NCI-H1048 (cell line): Measurements from ENCODE around the gene UNC13D.

ENCODE experiments used
- DNase-seq: peaks from one replicate; lab custom pipeline; 2025; lab: John Stamatoyannopoulos, UW

UNC13D gene

GRCh38 chr17:75834279-75834920, 9.8 kb downstream of the UNC13D start:
- DNase-seq, result no peak

DNA sequence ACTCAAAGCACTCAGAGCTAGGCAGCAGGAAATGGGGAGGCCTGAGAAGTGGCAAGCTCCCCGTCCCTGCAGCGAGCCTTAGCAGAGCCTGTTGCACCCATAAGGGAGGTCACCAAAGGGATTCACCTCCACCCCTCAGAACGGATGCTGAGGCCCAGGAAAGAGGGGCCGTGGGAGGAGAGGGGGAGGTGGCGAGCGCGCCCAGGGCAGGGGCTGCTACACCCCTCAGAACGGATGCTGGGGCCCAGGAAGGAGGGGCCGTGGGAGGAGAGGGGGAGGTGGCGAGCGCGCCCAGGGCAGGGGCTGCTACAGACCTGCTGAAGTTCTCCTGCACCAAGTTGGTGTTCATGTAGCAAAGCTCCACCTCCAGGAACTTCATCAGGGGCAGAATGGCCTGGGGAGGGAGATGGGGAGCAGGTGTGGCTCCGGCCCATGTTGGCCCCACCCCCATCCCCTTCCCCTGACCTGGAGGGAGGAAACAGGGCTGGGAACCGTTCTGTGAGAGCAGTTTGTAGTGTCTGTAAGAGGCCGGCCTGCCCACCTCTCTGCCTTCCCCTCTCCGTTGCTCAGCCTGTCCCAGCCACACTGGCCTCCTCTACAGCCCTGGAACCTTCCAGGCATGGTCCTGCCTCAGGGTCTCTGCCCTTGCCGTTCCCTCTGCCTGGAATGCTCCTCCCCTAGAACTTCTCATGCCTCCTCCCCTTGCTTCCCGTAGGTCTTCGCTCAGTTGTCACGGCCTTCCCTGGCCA, 11.4 kb downstream of the UNC13D start:
- DNase-seq, result no peak

DNA sequence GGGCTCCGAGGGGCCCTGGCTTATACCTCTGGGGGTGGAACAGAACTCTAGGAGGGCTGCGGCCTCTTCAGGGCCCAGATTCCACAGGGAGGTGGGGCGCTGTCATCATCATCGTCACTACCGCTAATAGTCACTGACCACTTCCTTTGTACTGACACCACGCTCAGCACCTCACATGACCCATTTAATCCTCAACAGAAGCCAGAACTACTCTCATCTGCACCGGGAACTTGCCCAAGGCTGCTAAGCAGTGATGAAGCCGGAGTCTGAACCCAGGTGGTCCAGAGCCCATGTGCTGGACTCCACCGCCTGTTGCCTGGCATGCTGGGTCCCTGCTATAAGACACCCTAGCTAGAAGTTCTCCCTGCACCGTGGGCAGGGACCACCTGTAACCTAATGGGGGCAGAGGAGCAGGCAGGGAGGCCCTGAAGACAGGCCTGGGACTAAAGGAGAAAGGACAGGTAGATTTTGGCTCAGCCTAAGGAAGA, 12.0 kb downstream of the UNC13D start:
- DNase-seq, result no peak

DNA sequence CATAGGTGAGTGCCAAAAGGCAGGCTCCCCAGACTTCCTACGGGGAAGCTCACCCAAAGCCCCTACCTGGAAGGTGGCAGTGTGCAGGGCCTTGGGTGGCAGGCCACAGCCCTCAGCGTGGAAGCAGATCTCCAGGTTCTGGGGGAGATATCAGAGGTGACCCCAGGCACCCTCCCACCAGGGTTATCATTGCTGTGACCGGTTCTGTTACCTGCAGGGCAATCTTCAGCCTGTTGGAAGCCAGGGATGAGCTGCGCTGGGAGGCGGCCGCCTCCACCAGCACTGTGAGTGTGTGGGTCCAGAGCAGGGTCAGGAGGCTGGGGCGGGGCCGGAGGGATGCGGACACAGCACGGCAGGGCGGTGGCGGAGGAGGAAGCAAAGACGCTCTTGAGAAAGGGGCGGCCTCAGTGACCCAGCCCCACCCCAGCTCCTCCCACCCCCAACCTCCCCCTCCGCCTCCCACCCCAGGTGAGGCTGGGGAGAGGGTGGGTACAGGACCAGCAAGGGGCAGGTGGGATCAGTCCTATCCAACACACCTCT, 13.1 kb downstream of the UNC13D start:
- DNase-seq, result no peak

DNA sequence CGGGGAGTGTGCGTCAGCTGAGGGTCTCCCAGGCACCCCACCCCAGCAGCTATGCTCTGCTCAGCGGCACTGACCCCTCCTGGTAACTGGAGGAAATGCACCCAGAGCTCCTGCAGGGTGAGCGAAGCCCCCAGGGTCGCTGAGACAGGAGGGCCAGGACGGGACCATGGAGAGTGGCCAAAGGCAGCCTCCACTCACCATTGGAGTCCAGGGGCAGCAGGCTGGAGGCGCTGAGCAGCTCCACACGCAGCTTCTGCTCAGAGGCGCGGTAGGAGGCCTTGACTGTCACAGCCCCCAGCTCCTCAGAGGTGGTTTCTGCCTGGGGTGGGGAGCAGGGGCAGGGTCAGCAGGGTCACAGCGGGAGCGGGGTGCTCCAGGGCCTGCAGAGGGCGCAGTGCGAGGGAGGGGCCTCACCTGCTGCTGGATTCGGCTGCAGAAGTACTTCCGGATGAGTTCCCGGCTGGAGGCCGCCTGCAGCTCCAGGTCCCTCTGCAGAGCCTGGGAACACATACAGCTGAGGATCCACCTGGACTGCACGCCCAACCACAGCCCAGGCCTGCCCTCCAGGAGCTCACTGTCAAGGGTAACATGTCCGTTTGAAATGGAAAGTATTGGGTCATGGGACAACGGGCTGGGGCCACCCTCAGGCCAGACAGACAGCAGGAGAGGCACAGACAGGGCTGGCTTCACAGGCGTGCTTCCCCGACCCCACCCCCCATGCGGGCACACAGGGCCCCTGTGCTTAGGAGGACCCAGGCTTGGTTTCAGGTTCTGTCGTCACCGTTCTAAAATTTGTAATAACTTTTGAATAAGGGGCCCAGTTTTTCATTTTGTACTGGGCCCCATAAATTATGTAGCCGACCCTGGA, 13.8 kb downstream of the UNC13D start:
- no peak for DNase-seq

DNA sequence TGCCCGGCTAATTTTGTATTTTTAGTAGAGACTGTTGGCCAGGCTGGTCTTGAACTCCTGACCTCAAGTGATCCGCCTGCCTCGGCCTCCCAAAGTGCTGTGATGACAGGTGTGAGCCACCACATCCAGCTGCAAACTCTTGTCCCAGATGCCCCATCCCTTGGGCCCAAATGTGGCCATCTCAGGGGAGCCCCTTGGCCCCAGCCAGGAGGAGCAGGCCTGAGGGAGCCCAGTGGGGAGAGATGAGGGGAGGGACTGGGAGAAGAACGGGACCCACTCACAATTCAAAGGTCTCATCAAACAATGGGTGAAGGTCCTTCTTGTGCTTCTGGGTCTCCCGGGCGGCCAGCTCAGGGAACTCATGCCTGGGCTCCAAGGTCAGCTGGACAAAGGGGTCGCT, 14.5 kb downstream of the UNC13D start:
- no peak for DNase-seq

GRCh38 chr17:75828741-75829140, 15.5 kb downstream of the UNC13D start:
- no peak for DNase-seq

DNA sequence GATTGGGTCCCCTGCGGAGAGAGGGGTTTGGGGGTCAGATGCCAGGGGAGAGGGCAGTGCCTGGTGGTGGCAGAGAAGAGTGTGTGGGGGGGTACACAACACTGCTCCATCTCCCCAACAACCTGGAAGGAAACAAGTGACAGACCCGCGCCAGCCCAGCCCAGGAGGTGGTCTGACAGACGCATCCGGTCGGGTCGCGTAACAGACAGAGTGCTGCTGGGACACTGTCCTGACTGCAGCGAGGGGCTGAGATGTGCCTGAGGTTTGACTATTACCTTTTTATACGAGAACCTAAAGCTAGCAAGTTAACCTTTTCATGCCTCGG, 16.2 kb downstream of the UNC13D start:
- no peak for DNase-seq

- no peak for DNase-seq
These were observed 16.7 kb downstream of the UNC13D start for GRCh38 chr17:75827308-75828075.

- no peak for DNase-seq
These were observed 17.5 kb downstream of the UNC13D start for GRCh38 chr17:75826561-75827307.

DNA sequence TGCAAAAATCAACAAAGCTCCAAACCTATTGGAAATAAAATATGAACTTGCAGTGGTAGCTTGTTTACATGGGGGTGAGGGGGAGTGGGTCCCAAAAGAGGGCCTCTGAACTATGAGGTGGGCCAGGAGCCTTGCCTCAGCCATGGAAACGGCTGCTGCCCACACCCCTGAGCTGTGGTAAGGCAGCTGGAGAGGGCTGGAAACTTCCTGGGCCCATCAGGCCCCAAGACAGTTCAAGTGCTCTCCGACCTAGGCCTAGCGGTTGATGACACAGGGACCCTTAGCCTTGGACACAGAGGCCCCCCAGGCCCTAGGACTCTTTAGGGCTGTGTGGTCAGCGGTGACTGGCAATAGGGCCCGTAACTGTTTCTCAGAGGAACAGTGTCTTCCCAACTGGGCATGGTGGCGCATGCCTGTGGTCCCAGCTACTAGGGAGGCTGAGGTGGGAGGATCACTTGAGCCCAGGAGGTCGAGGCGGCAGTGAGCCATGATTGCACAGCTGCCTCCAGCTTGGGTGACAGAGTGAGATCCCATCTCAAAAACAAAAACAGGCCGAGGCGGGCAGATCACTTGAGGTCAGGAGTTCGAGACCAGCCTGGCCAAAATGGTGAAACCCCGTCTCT, 18.3 kb downstream of the UNC13D start:
- DNase-seq, result no peak

DNA sequence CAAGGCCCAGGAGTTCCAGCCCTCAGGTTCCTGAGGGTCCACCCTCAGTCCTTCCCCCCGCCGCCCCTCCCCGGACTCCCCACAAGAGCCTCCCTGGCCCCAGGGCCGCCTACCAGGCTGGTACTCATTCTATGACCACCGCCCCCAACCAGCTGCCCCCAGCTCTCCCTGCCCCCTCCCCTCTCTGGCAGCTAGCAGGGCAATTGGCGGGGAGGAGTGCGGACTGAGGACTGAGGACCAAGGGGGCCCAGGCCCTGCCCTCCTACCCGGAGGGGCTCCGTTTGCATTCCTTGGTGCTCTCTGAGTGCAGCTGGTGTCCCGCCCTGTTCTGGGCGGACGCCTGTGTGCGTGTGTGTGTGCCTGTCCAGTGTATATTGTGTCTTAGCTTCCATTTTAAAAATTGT, 19.1 kb downstream of the UNC13D start:
- no peak for DNase-seq

DNA sequence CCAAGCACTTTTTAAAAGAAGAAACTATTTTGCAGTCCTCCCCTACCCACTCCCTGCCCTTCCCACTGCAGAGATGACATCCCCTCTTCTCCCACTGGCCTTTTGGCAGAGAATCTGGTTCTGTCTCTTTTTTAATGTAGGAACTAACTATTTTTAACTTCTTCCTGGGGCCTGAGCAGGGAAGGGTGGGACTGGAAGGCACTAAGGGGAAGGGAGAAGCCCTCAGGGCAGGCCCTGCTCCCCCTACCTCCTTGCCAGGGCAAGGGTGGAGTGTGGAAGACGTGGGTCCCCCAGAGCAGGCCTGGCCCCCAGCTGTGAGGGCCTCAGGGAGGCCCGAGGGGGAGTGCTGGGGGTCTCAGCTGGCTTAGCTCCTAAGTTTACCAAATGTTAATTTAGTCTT, 19.5 kb downstream of the UNC13D start:
- DNase-seq, result no peak

DNA sequence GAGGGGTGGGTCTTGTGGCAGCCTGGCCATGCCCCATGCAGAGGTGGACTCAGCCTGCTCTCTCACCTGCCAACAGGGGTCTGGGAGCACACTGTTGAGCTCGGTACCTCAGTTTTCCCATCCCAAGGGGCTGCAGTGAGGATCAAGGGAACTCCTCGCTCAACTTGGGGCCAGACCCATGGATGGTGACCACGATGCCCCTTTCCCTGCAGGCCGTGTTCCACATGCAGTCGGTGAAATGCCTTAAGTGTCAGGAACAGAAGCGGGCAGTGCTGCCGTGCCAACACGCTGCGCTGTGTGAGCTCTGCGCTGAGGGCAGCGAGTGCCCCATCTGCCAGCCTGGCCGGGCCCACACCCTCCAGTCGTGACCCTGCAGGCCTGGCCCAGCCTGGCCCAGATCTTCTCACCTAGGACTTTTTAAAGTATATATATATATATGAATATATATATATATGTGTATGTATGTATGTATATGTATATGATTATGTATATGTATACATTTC, 20.1 kb downstream of the UNC13D start:
- DNase-seq, result no peak

- no peak for DNase-seq
These were observed 20.8 kb downstream of the UNC13D start for GRCh38 chr17:75823257-75824041.

DNA sequence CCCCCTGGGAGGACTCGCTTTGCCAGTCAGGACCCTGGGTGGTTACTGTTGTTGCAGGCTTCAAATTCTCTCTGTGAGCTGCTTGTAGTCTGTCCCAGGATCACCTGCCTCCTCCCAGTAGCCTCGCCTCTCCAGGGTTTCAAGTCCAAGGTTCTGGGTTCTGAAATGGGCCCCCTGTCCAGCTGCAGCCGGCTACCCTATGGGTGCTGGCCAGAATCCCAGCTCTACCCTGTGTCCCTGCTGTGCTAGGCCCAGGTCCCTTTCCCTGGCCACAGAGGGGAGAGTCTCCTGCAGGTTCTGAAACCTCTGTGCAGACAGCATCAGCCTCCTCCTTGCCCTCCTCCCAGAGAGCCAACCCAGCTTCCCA, 21.4 kb downstream of the UNC13D start:
- no peak for DNase-seq

GRCh38 chr17:75822119-75822799, 21.9 kb downstream of the UNC13D start:
- no peak for DNase-seq

DNA sequence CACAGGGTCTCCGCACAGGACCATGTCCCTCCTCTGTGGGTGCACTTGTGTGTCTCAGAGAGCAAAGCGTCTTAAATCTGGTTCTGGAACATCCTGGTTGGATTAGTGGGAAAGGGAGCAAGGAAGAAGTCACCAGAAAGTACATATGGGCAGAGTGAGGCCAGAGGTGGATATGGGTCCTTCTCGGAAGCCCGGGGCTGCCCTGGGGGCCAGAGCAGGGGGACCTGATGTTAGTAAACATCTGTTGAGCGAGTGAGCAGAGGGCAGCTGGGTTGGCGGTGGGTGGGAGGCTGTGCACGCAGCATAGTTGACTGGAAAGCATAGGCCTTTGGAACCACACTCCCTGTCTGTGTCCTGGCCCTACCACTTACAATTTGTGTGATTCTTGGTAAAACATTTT, 22.7 kb downstream of the UNC13D start:
- DNase-seq, result no peak
